Tibial nerve (tissue), 4 donors: Measurements from ENCODE around the gene SYT17.

Experiments
- CTCF ChIP-seq, 5 experiments: fragments of 200-600 bp in 3 of 5; fragments of 450-650 bp in 2 of 5; sonication (generic) in 3 of 5; IDR thresholded peaks; one replicate each; pipeline ENCODE4 v1.5.1; 2016 to 2019; ENCODE audit warnings: antibody characterized with exemption in 5 of 5, mild to moderate bottlenecking in 3 of 5, moderate library complexity in 2 of 5
- EP300 ChIP-seq, 2 donors: sonication (generic); formaldehyde crosslinking; IDR thresholded peaks; one replicate each; pipeline ENCODE4 v1.6.1; 2017; ENCODE audit warnings: antibody characterized with exemption in 2 of 2, mild to moderate bottlenecking in 1 of 2
- POLR2A ChIP-seq, 2 donors: fragments of 450-650 bp; IDR thresholded peaks; one replicate each; pipeline ENCODE4 v1.6.1; 2017; ENCODE audit warnings: antibody characterized with exemption in 2 of 2, mild to moderate bottlenecking in 2 of 2, moderate library complexity in 2 of 2

- TF ChIP-seq CTCF (IDR thresholded peaks at IDR 0.05) (no peak), EP300 (IDR thresholded peaks at IDR 0.05) (no peak), POLR2A (IDR thresholded peaks at IDR 0.05) (no peak)
These were observed 148.8 kb downstream of the SYT17 start for GRCh38 chr16:19316846-19317245.
